ENCODE results near the gene ELANE.
"Not testable (repeated sequence)": the region's sequence is repeated elsewhere in the genome, so short reads cannot be mapped to it uniquely, and the experiment has no call there.

The ELANE gene

DNA sequence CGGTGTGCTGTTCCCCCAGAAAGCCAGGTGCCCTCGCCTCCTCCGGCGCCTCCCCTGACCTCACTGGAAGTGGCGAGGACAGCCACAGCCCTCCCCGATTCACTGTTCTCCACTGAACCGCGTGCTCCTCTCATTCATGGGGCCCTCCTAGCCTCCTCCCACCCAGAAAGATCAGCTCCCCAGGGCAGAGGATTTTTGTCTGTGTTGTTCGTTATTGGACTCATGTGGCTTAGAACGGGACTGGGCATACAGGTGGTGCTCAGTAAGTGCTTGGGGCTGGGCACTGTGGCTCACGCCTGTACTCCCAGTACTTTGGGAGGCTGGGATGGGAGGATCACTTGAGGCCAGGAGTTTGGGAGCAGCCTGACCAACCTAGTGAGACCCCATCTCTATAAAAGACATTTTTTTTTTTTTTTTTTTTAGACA is 7.5 kb upstream of the ELANE start:
- H3K27ac ChIP-seq (ENCODE audit: low read depth, low read length, severe bottlenecking) = no peak overlapping the region
- H3K36me3 ChIP-seq (ENCODE audit: control insufficient read depth, insufficient read depth, low read length) = no peaks in the 10 kb centered on the region
- 62 to 67% methylated on average over 7 to 8 of the region's 11 CpGs for WGBS, 2 experiments (ENCODE audit: insufficient coverage in 2 of 2)
- peaks cover 4% of the 10 kb centered on the region for H3K4me1 ChIP-seq (ENCODE audit: control insufficient read depth, insufficient read depth, low read length, poor library complexity, severe bottlenecking)
- no peak overlapping the region for H3K4me3 ChIP-seq (ENCODE audit: extremely low read depth, insufficient read depth, low read length, poor library complexity, severe bottlenecking)
- H3K9me3 ChIP-seq (ENCODE audit: control insufficient read depth, low read length) = no peaks in the 10 kb centered on the region

DNA sequence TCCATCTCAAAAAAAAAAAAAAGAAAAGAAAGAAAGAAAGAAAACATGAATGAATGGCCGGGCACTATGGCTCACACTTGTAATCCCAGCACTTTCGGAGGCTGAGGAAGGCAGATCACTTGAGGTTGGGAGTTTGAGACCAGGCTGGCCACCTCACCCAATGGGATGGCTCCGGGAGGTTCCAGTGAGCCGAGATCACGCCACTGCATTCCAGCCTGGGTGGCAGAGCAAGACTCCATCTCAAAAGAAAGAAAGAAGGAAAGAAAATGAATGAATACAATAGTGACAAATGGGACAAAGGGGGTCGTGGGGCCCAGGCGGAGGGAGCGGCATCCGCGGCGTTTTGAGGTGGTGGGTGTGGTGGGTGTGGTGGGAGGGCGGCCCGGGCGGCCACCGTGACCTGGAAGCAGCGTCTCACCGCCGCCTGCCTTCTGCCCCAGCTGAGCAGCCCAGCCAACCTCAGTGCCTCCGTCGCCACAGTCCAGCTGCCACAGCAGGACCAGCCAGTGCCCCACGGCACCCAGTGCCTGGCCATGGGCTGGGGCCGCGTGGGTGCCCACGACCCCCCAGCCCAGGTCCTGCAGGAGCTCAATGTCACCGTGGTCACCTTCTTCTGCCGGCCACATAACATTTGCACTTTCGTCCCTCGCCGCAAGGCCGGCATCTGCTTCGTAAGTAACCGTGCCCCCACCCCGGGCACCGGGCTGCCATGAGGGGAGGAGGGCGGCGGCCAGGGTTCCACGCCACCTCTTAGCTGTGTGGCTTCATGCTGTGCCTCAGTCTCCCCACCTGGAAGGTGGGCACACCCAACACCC is 6.2 kb upstream of the ELANE start:
- no peak overlapping the region for H3K4me3 ChIP-seq (ENCODE audit: extremely low read depth, insufficient read depth, low read length, poor library complexity, severe bottlenecking)
- no peak overlapping the region for H3K27ac ChIP-seq (ENCODE audit: low read depth, low read length, severe bottlenecking)
- H3K4me1 ChIP-seq (ENCODE audit: control insufficient read depth, insufficient read depth, low read length, poor library complexity, severe bottlenecking) = peaks cover 4% of the 10 kb centered on the region
- 80% methylated on average over 33 to 37 of the region's 37 CpGs for WGBS, 2 experiments (ENCODE audit: insufficient coverage in 2 of 2)
- no peaks in the 10 kb centered on the region for H3K9me3 ChIP-seq (ENCODE audit: control insufficient read depth, low read length)
- no peaks in the 10 kb centered on the region for H3K36me3 ChIP-seq (ENCODE audit: control insufficient read depth, insufficient read depth, low read length)

DNA sequence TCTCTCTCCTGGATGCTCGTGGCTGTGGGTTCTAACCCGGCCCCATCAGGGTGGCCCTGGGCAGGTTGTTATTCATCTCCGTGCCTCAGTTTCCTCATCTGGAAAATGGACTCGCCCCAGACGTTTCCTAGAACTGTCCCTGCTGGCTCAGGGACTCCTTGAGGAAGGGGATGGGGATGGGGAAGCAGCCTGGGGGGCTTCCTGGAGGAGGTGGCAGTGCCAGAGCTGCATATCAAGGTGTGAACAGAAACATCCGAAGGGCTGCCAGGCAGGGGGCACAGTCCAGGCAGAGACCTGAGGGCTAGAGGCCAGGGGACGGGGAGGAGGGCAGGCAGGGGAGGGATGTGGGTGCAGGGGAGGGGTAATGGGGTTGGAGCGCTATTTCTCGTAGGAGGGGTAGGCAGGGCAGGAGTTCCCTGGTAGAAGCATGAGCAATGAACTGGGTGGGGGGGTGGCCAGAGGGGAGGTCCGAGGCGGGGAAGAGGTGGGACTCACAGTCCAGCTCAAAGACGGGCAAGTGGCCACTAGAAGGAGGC is 3.6 kb upstream of the ELANE start:
- no peak overlapping the region for H3K4me3 ChIP-seq (ENCODE audit: extremely low read depth, insufficient read depth, low read length, poor library complexity, severe bottlenecking)
- H3K4me1 ChIP-seq (ENCODE audit: control insufficient read depth, insufficient read depth, low read length, poor library complexity, severe bottlenecking) = peaks cover under 1% of the 10 kb centered on the region
- H3K36me3 ChIP-seq (ENCODE audit: control insufficient read depth, insufficient read depth, low read length) = no peaks in the 10 kb centered on the region
- WGBS, 2 experiments (ENCODE audit: insufficient coverage in 2 of 2) = 62 to 78% methylated on average over 9 to 12 of the region's 12 CpGs
- no peak overlapping the region for H3K27ac ChIP-seq (ENCODE audit: low read depth, low read length, severe bottlenecking)
- no peaks in the 10 kb centered on the region for H3K9me3 ChIP-seq (ENCODE audit: control insufficient read depth, low read length)

DNA sequence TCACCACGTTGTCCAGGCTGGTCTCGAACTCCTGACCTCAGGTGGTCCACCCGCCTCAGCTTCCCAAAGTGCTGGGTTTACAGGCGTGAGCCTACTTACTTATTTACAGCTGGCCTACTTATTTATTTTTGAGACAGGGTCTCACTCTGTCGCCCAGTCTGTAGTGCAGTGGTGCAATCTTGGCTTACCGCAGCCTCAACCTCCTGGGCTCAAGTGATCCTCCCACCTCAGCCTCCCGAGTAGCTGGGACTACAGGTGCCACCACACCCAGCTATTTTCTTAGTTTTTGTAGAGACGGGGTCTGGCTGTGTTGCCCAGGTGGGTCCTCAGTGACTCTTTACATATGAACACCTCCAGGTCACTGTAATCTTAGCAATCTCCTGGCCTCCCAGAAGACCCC is 2.9 kb upstream of the ELANE start:
- not testable (repeated sequence) for H3K4me3 ChIP-seq (ENCODE audit: extremely low read depth, insufficient read depth, low read length, poor library complexity, severe bottlenecking); H3K36me3 ChIP-seq (ENCODE audit: control insufficient read depth, insufficient read depth, low read length); H3K4me1 ChIP-seq (ENCODE audit: control insufficient read depth, insufficient read depth, low read length, poor library complexity, severe bottlenecking); H3K9me3 ChIP-seq (ENCODE audit: control insufficient read depth, low read length); H3K27ac ChIP-seq (ENCODE audit: low read depth, low read length, severe bottlenecking)
- WGBS, 2 experiments (ENCODE audit: insufficient coverage in 2 of 2) = 81 to 83% methylated on average over 7 of the region's 8 CpGs

DNA sequence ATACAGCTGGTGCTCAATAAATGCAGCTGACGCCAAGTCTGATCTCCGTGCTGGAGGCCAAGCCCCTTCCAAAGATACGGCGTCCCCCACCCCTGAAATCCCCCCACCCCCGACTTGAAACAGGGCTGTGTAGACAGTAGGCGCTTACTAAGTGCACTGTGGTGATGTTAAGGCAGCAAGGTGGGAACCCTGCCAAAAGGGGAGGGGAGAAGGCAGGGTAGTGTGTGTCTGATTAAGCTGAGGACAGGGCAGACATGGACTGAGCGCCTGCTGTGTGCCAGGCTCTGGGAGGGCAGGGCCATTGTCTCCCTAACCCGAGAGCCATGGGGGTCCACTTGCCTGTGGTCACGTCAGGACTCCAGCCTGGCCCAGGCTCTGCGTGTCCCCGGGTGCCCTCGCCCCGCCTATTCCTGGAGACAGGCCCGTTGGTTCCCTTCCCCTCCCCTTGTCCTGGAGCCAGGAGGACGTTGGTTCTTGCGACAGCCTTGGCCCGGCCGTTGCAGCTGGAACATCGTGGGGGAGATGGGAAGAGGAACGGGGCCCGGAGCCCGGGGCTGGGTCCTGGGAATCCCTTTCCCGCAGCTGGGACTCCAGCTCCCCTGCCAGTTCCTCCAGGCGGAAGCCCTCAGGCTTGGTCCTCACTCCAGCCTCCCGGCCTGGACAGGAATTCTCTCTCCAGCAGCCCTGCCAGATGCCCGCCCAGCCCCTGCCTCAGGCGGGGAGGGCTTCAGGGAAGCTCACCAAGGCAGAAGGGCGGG is 1.7 kb upstream of the ELANE start:
- Histone ChIP-seq H3K9me3 (ENCODE audit: control insufficient read depth, low read length) (no peaks in the 10 kb centered on the region), H3K27ac (ENCODE audit: low read depth, low read length, severe bottlenecking) (no peak overlapping the region), H3K4me1 (ENCODE audit: control insufficient read depth, insufficient read depth, low read length, poor library complexity, severe bottlenecking) (no peaks in the 10 kb centered on the region), H3K36me3 (ENCODE audit: control insufficient read depth, insufficient read depth, low read length) (no peaks in the 10 kb centered on the region), H3K4me3 (ENCODE audit: extremely low read depth, insufficient read depth, low read length, poor library complexity, severe bottlenecking) (no peak overlapping the region)
- 40 to 44% methylated on average over 12 to 22 of the region's 28 CpGs for WGBS, 2 experiments (ENCODE audit: insufficient coverage in 2 of 2)

DNA sequence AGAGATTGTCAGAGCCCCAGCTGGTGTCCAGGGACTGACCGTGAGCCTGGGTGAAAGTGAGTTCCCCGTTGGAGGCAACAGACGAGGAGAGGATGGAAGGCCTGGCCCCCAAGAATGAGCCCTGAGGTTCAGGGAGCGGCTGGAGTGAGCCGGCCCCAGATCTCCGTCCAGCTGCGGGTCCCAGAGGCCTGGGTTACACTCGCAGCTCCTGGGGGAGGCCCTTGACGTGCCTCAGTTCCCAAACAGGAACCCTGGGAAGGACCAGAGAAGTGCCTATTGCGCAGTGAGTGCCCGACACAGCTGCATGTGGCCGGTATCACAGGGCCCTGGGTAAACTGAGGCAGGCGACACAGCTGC is 1.1 kb upstream of the ELANE start:
- Histone ChIP-seq H3K9me3 (ENCODE audit: control insufficient read depth, low read length) (no peaks in the 10 kb centered on the region), H3K36me3 (ENCODE audit: control insufficient read depth, insufficient read depth, low read length) (no peaks in the 10 kb centered on the region), H3K4me3 (ENCODE audit: extremely low read depth, insufficient read depth, low read length, poor library complexity, severe bottlenecking) (no peak overlapping the region), H3K4me1 (ENCODE audit: control insufficient read depth, insufficient read depth, low read length, poor library complexity, severe bottlenecking) (no peaks in the 10 kb centered on the region), H3K27ac (ENCODE audit: low read depth, low read length, severe bottlenecking) (no peak overlapping the region)
- WGBS, 2 experiments (ENCODE audit: insufficient coverage in 2 of 2) = 75 to 85% methylated on average over 11 to 12 of the region's 13 CpGs

DNA sequence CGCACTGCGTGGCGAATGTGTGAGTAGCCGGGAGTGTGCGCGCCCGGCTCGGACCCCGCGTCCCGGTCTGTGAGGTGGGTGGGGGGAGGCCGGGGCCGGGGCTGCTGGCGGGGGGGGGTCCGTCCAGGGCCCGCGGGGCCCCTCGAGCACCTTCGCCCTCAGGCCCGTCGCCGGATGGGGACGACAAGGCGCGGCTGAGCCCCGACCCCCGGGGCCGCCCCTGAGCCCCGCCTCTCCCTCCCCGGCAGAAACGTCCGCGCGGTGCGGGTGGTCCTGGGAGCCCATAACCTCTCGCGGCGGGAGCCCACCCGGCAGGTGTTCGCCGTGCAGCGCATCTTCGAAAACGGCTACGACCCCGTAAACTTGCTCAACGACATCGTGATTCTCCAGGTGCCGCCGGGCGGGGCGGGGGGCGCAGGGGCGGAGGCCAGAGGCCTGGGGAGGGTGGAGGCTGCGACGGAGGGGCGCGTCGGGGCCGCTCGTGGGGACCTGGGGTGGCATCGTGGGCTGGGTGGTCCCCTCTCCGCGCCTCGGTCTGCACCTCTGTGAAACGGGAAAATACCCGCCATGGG is 997 bp downstream of the ELANE start:
- 88 to 93% methylated on average over 37 to 51 of the region's 67 CpGs for WGBS, 2 experiments (ENCODE audit: insufficient coverage in 2 of 2)
- Histone ChIP-seq H3K9me3 (ENCODE audit: control insufficient read depth, low read length) (no peaks in the 10 kb centered on the region), H3K4me1 (ENCODE audit: control insufficient read depth, insufficient read depth, low read length, poor library complexity, severe bottlenecking) (no peaks in the 10 kb centered on the region), H3K36me3 (ENCODE audit: control insufficient read depth, insufficient read depth, low read length) (no peaks in the 10 kb centered on the region), H3K27ac (ENCODE audit: low read depth, low read length, severe bottlenecking) (no peak overlapping the region), H3K4me3 (ENCODE audit: extremely low read depth, insufficient read depth, low read length, poor library complexity, severe bottlenecking) (no peak overlapping the region)

DNA sequence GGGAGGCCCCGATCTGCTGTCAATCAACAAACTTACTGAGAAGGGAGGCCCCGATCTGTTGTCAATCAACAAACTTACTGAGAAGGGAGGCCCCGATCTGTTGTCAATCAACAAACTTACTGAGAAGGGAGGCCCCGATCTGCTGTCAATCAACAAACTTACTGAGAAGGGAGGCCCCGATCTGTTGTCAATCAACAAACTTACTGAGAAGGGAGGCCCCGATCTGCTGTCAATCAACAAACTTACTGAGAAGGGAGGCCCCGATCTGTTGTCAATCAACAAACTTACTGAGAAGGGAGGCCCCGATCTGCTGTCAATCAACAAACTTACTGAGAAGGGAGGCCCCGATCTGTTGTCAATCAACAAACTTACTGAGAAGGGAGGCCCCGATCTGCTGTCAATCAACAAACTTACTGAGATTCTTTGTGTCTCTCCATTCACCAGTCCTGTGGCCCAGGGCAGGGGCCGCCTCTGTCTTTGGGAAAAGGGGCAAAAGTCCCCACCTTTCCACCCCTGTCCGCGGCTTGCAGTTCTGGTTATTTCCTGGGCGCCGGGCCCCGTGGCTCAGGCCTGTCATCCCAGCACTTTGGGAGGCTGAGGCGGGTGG is 1.6 kb downstream of the ELANE start:
- H3K27ac ChIP-seq (ENCODE audit: low read depth, low read length, severe bottlenecking); H3K36me3 ChIP-seq (ENCODE audit: control insufficient read depth, insufficient read depth, low read length); H3K4me1 ChIP-seq (ENCODE audit: control insufficient read depth, insufficient read depth, low read length, poor library complexity, severe bottlenecking); H3K9me3 ChIP-seq (ENCODE audit: control insufficient read depth, low read length); H3K4me3 ChIP-seq (ENCODE audit: extremely low read depth, insufficient read depth, low read length, poor library complexity, severe bottlenecking): not testable (repeated sequence)
- WGBS, 2 experiments (ENCODE audit: insufficient coverage in 2 of 2) = 88 to 94% methylated on average over 6 to 8 of the region's 17 CpGs

DNA sequence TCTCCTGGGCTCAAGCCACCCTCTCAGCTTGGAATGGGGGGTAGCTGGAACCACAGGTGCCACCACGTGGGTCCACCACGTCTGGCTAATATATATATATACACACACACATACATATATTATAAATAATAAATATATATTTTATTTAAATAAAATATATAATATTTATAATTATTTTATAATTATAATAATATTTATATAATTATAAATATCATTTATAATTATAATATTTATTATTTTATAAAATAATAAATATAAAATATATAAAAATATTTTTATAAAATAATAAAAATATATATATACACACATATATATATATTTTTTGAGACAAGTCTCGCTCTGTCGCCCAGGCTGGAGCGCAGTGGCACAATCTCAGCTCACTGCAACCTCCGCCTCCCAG is 2.4 kb downstream of the ELANE start:
- no peaks in the 10 kb centered on the region for H3K9me3 ChIP-seq (ENCODE audit: control insufficient read depth, low read length)
- no peak overlapping the region for H3K4me3 ChIP-seq (ENCODE audit: extremely low read depth, insufficient read depth, low read length, poor library complexity, severe bottlenecking)
- no peaks in the 10 kb centered on the region for H3K36me3 ChIP-seq (ENCODE audit: control insufficient read depth, insufficient read depth, low read length)
- no peak overlapping the region for H3K27ac ChIP-seq (ENCODE audit: low read depth, low read length, severe bottlenecking)
- H3K4me1 ChIP-seq (ENCODE audit: control insufficient read depth, insufficient read depth, low read length, poor library complexity, severe bottlenecking) = no peaks in the 10 kb centered on the region
- WGBS, 2 experiments (ENCODE audit: insufficient coverage in 2 of 2) = 100% methylated on average over 1 of the region's 6 CpGs; no CpG with 5 or more reads in 1 of the 2 experiments

DNA sequence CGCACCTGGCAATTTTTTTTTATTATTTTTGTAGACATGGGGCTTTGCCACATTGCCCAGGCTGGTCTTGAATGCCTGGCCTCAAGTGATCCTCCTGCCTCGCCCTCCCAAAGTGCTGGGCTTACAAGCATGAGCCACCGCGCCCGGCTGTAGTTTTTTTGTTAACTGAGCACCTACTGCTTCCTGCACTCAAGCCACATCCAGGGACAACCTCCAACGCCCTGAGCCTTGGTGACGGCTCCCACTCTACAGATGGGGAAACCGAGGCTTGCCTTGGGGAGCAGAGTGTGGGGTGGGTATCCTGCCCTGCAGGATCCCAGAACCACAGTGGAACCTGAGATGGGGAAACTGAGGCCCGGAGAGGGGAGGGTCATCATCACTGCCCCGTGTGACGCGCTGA is 3.0 kb downstream of the ELANE start:
- 84 to 93% methylated on average over 7 to 8 of the region's 12 CpGs for WGBS, 2 experiments (ENCODE audit: insufficient coverage in 2 of 2)
- H3K9me3 ChIP-seq (ENCODE audit: control insufficient read depth, low read length) = no peaks in the 10 kb centered on the region
- H3K27ac ChIP-seq (ENCODE audit: low read depth, low read length, severe bottlenecking) = no peak overlapping the region
- no peaks in the 10 kb centered on the region for H3K4me1 ChIP-seq (ENCODE audit: control insufficient read depth, insufficient read depth, low read length, poor library complexity, severe bottlenecking)
- H3K4me3 ChIP-seq (ENCODE audit: extremely low read depth, insufficient read depth, low read length, poor library complexity, severe bottlenecking) = no peak overlapping the region
- no peaks in the 10 kb centered on the region for H3K36me3 ChIP-seq (ENCODE audit: control insufficient read depth, insufficient read depth, low read length)

Data from mesodermal cell (in vitro differentiated cells).